IMR-90 (cell line): ENCODE data around the gene LAMA2. TPM values are rescaled to one million over a fixed set of nuclear protein-coding genes. Genes with fewer than 3 reads are reported as not detected.

Experiments
- ATAC-seq: fragments of 200-7000 bp; cut with Tn5 transposase; 2 replicates; pipeline ENCODE4 v1.9.1; 2020; ENCODE audit warnings: low read depth, mild to moderate bottlenecking, moderate library complexity
- BruUV-seq: library from RNA; stranded (reverse); fragments of 400-500 nt; replicated peaks from 2 replicates; lab custom pipeline; 2021; lab: Mats Ljungman, UMichigan
- CTCF ChIA-PET: fragments of 300-600 bp; formaldehyde crosslinking; extraction: SDS; loops from one replicate; lab custom pipeline; 2021; ENCODE audit warnings: antibody characterized with exemption; lab: Yijun Ruan, JAX
- POLR2A ChIA-PET: fragments of 300-600 bp; sonication (Branson Sonifier 250); formaldehyde crosslinking; loops from one replicate; lab custom pipeline; 2022; ENCODE audit warnings: antibody characterized with exemption; ENCODE audit not compliant: unreplicated experiment; lab: Charles Lee
- DNase-seq: peaks from one replicate; pipeline ENCODE4 v3.0.0; 2013
- H2AFZ ChIP-seq: replicated peaks from 2 replicates; pipeline ENCODE3; 2013; ENCODE audit warnings: low read length, mild to moderate bottlenecking; ENCODE audit not compliant: poor library complexity
- H2AK5ac ChIP-seq: 2 replicates; pipeline ENCODE4 v1.6.1; 2013; ENCODE audit warnings: low read depth, low read length, inconsistent platforms
- H2AK9ac ChIP-seq: replicated peaks from 2 replicates; pipeline ENCODE3; 2013; ENCODE audit warnings: mild to moderate bottlenecking, low read depth, low read length, moderate library complexity; ENCODE audit not compliant: poor library complexity
- H2BK120ac ChIP-seq: 2 replicates; pipeline ENCODE4 v1.6.1; 2013; ENCODE audit warnings: low read depth, low read length, inconsistent platforms
- H2BK15ac ChIP-seq: 3 replicates; pipeline ENCODE4 v1.6.1; 2013; ENCODE audit warnings: low read depth, low read length, inconsistent platforms
- H2BK20ac ChIP-seq: 2 replicates; pipeline ENCODE4 v1.6.1; 2013; ENCODE audit warnings: low read depth, mild to moderate bottlenecking, inconsistent platforms, low read length, moderate library complexity
- H2BK5ac ChIP-seq: 2 replicates; pipeline ENCODE4 v1.6.1; 2013; ENCODE audit warnings: mild to moderate bottlenecking, low read depth, low read length, inconsistent platforms; ENCODE audit not compliant: poor library complexity, severe bottlenecking
- H3K14ac ChIP-seq: replicated peaks from 2 replicates; pipeline ENCODE4 v1.6.1; 2013; ENCODE audit warnings: low read depth, low read length, inconsistent platforms
- H3K18ac ChIP-seq: 2 replicates; pipeline ENCODE4 v1.6.1; 2013; ENCODE audit warnings: low read depth, low read length, control low read depth
- H3K23ac ChIP-seq: 2 replicates; pipeline ENCODE4 v1.6.1; 2013; ENCODE audit warnings: low read depth, low read length, inconsistent platforms
- H3K27ac ChIP-seq: 2 replicates; pipeline ENCODE4 v1.5.1; 2013; ENCODE audit warnings: mild to moderate bottlenecking, control low read depth, low read length; ENCODE audit not compliant: insufficient read depth
- H3K27me3 ChIP-seq: 2 replicates; pipeline ENCODE4 v1.6.1; 2013; ENCODE audit warnings: low read length; ENCODE audit not compliant: control insufficient read depth, insufficient read depth
- H3K36me3 ChIP-seq: 2 replicates; pipeline ENCODE4 v1.6.1; 2013; ENCODE audit warnings: low read length, mixed read lengths; ENCODE audit not compliant: control insufficient read depth, insufficient read depth
- H3K4ac ChIP-seq: 2 replicates; pipeline ENCODE4 v1.6.1; 2013; ENCODE audit warnings: low read depth, low read length, inconsistent platforms
- H3K4me1 ChIP-seq: 2 replicates; pipeline ENCODE4 v1.6.1; 2013; ENCODE audit warnings: low read length, mixed read lengths; ENCODE audit not compliant: control insufficient read depth, insufficient read depth
- H3K4me2 ChIP-seq: 2 replicates; pipeline ENCODE4 v1.6.1; 2013; ENCODE audit warnings: low read depth, mild to moderate bottlenecking, control low read depth, low read length, moderate library complexity
- H3K4me3 ChIP-seq: 2 replicates; pipeline ENCODE4 v1.5.1; 2013; ENCODE audit warnings: low read depth, mild to moderate bottlenecking, control low read depth, low read length, moderate library complexity; ENCODE audit not compliant: insufficient read depth
- H3K56ac ChIP-seq: 2 replicates; pipeline ENCODE4 v1.6.1; 2013; ENCODE audit warnings: low read length, inconsistent platforms; ENCODE audit not compliant: insufficient read depth; ENCODE audit errors: extremely low read depth
- H3K79me1 ChIP-seq, 2 experiments: 2 replicates each; pipeline ENCODE4 v1.6.1; 2013; ENCODE audit warnings: low read length in 2 of 2, inconsistent platforms in 1 of 2, low read depth in 1 of 2
- H3K9ac ChIP-seq: 2 replicates; pipeline ENCODE4 v1.6.1; 2013; ENCODE audit warnings: low read depth, low read length, control low read depth
- H3K9me1 ChIP-seq: 2 replicates; pipeline ENCODE4 v1.6.1; 2013; ENCODE audit warnings: low read length, inconsistent platforms; ENCODE audit not compliant: insufficient read depth
- H3K9me3 ChIP-seq: 2 replicates; pipeline ENCODE4 v1.6.1; 2013; ENCODE audit warnings: low read length; ENCODE audit not compliant: control insufficient read depth, insufficient read depth
- H4K20me1 ChIP-seq: 2 replicates; pipeline ENCODE4 v1.6.1; 2013; ENCODE audit warnings: low read length, inconsistent platforms; ENCODE audit not compliant: insufficient read depth
- H4K5ac ChIP-seq: 2 replicates; pipeline ENCODE4 v1.6.1; 2013; ENCODE audit warnings: mild to moderate bottlenecking, low read depth, low read length, control low read depth
- H4K8ac ChIP-seq, 2 experiments: 2 replicates each; pipeline ENCODE4 v1.6.1; 2013; ENCODE audit warnings: low read depth in 2 of 2, low read length in 2 of 2, control low read depth in 1 of 2, inconsistent platforms in 1 of 2
- H4K91ac ChIP-seq: 2 replicates; pipeline ENCODE4 v1.6.1; 2013; ENCODE audit warnings: low read depth, low read length, inconsistent platforms; ENCODE audit not compliant: insufficient read depth
- BHLHE40 ChIP-seq: fragments of 150-350 bp; IDR thresholded peaks from 2 replicates; pipeline ENCODE4 v1.6.1; 2016; ENCODE audit warnings: mild to moderate bottlenecking, low read depth, low read length
- CEBPB ChIP-seq: IDR thresholded peaks from 2 replicates; pipeline ENCODE4 v1.6.1; 2012; ENCODE audit warnings: low read depth, low read length, improper control_type of control experiment
- CHD1 ChIP-seq: IDR thresholded peaks from 2 replicates; pipeline ENCODE4 v1.6.1; 2012; ENCODE audit warnings: low read depth, low read length, improper control_type of control experiment
- CTCF ChIP-seq: conservative IDR thresholded peaks from 2 replicates; pipeline ENCODE4 v1.5.1; 2012; ENCODE audit warnings: mild to moderate bottlenecking, low read depth, low read length, improper control_type of control experiment
- ELK1 ChIP-seq: fragments of 150-350 bp; IDR thresholded peaks from 2 replicates; pipeline ENCODE4 v1.6.1; 2016; ENCODE audit warnings: low read depth, mild to moderate bottlenecking, low read length, moderate library complexity, borderline replicate concordance
- FOS ChIP-seq: fragments of 150-350 bp; IDR thresholded peaks from 2 replicates; pipeline ENCODE4 v1.6.1; 2016; ENCODE audit warnings: low read depth, low read length
- MAFK ChIP-seq: IDR thresholded peaks from 2 replicates; pipeline ENCODE4 v1.6.1; 2012; ENCODE audit warnings: low read depth, low read length, improper control_type of control experiment
- MAZ ChIP-seq: IDR thresholded peaks from 2 replicates; pipeline ENCODE4 v1.6.1; 2012; ENCODE audit warnings: low read depth, mild to moderate bottlenecking, low read length, improper control_type of control experiment, moderate library complexity, borderline replicate concordance
- MXI1 ChIP-seq: IDR thresholded peaks from 2 replicates; pipeline ENCODE4 v1.6.1; 2012; ENCODE audit warnings: low read depth, mild to moderate bottlenecking, low read length, moderate library complexity, borderline replicate concordance
- NFE2L2 ChIP-seq: fragments of 150-350 bp; IDR thresholded peaks from 2 replicates; pipeline ENCODE4 v1.6.1; 2016; ENCODE audit warnings: low read depth, mild to moderate bottlenecking, low read length
- POLR2A ChIP-seq: IDR thresholded peaks from 2 replicates; pipeline ENCODE4 v1.6.1; 2012; ENCODE audit warnings: mild to moderate bottlenecking, low read depth, low read length
- RAD21 ChIP-seq: IDR thresholded peaks from 2 replicates; pipeline ENCODE4 v1.6.1; 2012; ENCODE audit warnings: low read length, improper control_type of control experiment
- RCOR1 ChIP-seq: IDR thresholded peaks from 2 replicates; pipeline ENCODE4 v1.6.1; 2012; ENCODE audit warnings: mild to moderate bottlenecking, low read length, improper control_type of control experiment; ENCODE audit not compliant: insufficient replicate concordance
- RFX5 ChIP-seq: IDR thresholded peaks from 2 replicates; pipeline ENCODE4 v1.8.0; 2012; ENCODE audit warnings: low read depth, mild to moderate bottlenecking, low read length, moderate library complexity
- SMC3 ChIP-seq: fragments of 150-350 bp; IDR thresholded peaks from 2 replicates; pipeline ENCODE4 v1.6.1; 2016; ENCODE audit warnings: low read depth, mild to moderate bottlenecking, antibody characterized with exemption, low read length, moderate library complexity
- USF2 ChIP-seq: fragments of 150-350 bp; IDR thresholded peaks from 2 replicates; pipeline ENCODE4 v1.6.1; 2017; ENCODE audit warnings: mild to moderate bottlenecking, antibody characterized with exemption, low read length, low read depth
- dilution Hi-C: fragments of 300-500 bp; cut with HindIII; formaldehyde crosslinking; loops from one replicate; pipeline ENCODE4 v1.14.3; 2018; ENCODE audit warnings: low sequenced_read_pairs; ENCODE audit not compliant: unreplicated experiment
- in situ Hi-C: fragments of 300-500 bp; cut with MboI; formaldehyde crosslinking; loops from 3 replicates; pipeline ENCODE4 v1.14.3; 2019; ENCODE audit warnings: low sequenced_read_pairs, inconsistent platforms, mixed read lengths
- intact Hi-C: fragments of 100-400 bp; cut with micrococcal nuclease; formaldehyde crosslinking; loops from 2 replicates; pipeline ENCODE4 v1.10.0; 2022
- polyA plus RNA-seq, 3 experiments: library from polyadenylated mRNA; depleted of rRNA; stranded (reverse); fragments of >200 nt; gene quantifications; 2 replicates each; pipeline ENCODE4 v1.2.3, GENCODE V29; 2012; ENCODE audit warnings: low replicate concordance in 1 of 3
- total RNA-seq: library from RNA; depleted of rRNA; stranded (reverse); fragments of >200 nt; gene quantifications from 2 replicates; pipeline ENCODE4 v1.2.3, GENCODE V29; 2012

The LAMA2 gene
- total and polyA plus RNA-seq, 2 of the 4 experiments (the other 2 are of a cell fraction) = 9.9 to 13.3 TPM

- Histone ChIP-seq H3K4me3 (no peak overlapping the region), H2BK20ac (no peak overlapping the region), H3K9ac (no peak overlapping the region), H4K91ac (no peak overlapping the region), H3K4me2 (no peak overlapping the region), H3K27ac (no peak overlapping the region), H3K56ac (no peak overlapping the region), H2AK5ac (no peak overlapping the region), H3K36me3 (no peaks in the 10 kb centered on the region), H3K23ac (no peak overlapping the region), H2AFZ (no peak overlapping the region), H2BK120ac (no peak overlapping the region), H3K9me1 (no peaks in the 10 kb centered on the region), H4K5ac (no peak overlapping the region), H3K9me3 (no peaks in the 10 kb centered on the region), H3K79me1 (no peaks in the 10 kb centered on the region), H3K27me3 (no peaks in the 10 kb centered on the region), H3K4me1 (no peaks in the 10 kb centered on the region), H3K4ac (no peak overlapping the region), H3K14ac (no peak overlapping the region), H3K18ac (no peak overlapping the region), H2BK5ac (no peak overlapping the region), H2AK9ac (no peak overlapping the region), H2BK15ac (no peak overlapping the region), H4K20me1 (no peaks in the 10 kb centered on the region), H4K8ac (no peak overlapping the region)
- TF ChIP-seq SMC3 = no peak
- TF ChIP-seq NFE2L2 = no peak
- no peak for TF ChIP-seq RCOR1
- no peak for TF ChIP-seq RAD21
- no peak for TF ChIP-seq MXI1
- no peak for TF ChIP-seq ELK1
- no peak for TF ChIP-seq MAFK
- no peak for TF ChIP-seq CTCF
- no peak for TF ChIP-seq RFX5
- no peak for TF ChIP-seq CHD1
- TF ChIP-seq MAZ = no peak
- no peak for TF ChIP-seq POLR2A
- TF ChIP-seq USF2 = no peak
- no peak for TF ChIP-seq FOS
- TF ChIP-seq BHLHE40 = no peak
- TF ChIP-seq CEBPB = no peak
- dilution Hi-C loops (no loop called here), in situ Hi-C loops (no loop called here), intact Hi-C loops (no loop called here)
- no TSS peak for BruUV-seq
- ChIA-PET CTCF (no interaction called here), POLR2A (no interaction called here)
- DNase-seq (no peak), ATAC-seq (no peak)
Observed at GRCh38 chr6:129534926-129535325, 652.0 kb downstream of the LAMA2 start.
